Activated CD8-positive, alpha-beta memory T cell treated with anti-CD3 and anti-CD28 coated beads, Interleukin-2, amount 50 U/mL, for 1 hour (primary cell): Measurements from ENCODE around the gene CFAP47.
"Not testable (repeated sequence)": the region's sequence is repeated elsewhere in the genome, so short reads cannot be mapped to it uniquely, and the experiment has no call there.

Experiments used
- DNase-seq: peaks from one replicate; pipeline ENCODE4 v3.0.0-alpha.2; 2020; ENCODE audit errors: extremely low read depth

The CFAP47 gene

DNA sequence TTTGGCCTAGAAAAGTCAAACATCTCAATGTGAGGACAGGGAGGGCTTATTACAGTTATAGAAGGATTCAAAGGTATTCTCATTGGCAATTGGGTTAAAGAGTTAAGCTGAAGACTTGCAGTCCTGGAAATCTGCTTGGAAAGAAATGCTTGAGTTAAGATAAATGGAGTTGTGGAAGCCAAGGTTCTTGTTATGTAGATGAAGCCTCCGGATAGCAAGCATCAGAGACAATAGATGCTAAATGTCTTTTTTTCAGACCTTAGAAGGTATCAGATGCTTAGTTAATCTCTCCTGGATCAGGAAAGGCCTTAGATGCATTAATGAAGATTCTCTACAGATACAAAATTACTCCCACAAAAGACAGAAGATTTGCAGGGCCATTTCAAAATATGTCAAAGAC is 299.3 kb downstream of the CFAP47 start:
- no peak for DNase-seq

DNA sequence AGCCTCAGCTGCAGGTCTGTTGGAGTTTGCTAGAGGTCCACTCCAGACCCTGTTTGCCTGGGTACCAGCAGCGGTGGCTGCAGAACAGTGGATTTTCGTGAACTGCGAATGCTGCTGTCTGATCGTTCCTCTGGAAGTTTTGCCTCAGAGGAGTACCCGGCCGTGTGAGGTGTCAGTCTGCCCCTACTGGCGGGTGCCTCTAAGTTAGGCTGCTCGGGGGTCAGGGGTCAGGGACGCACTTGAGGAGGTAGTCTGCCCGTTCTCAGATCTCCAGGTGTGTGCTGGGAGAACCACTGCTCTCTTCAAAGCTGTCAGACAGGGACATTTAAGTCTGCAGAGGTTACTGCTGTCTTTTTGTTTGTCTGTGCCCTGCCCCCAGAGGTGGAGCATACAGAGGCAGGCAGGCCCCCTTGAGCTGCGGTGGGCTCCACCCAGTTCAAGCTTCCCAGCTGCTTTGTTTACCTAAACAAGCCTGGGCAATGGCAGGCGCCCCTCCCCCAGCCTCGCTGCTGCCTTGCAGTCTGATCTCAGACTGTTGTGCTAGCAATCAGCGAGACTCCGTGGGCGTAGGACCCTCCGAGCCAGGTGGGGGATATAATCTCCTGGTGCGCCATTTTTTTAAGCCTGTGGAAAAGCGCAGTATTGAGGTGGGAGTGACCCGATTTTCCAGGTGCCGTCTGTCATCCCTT is 315.4 kb downstream of the CFAP47 start:
- not testable (repeated sequence) for DNase-seq

DNA sequence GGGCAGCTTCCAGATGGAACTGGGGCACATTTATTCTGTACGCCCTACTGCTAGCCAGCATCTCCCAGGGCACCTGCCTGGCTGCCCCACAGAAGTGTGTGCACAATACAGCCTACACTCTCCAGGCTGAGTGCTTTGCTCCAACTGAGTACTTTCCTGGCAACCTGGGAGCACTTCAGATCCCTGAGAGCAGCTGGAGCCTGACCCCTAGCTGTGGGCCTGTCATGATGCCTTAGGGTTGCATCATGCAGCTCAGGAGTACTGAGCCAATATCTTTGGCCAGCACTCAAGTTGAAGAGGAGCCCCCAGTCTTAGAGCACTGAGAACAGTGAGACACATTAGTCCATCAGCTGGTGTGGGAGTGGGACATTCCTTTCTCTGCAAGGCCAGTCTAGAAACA is 321.9 kb downstream of the CFAP47 start:
- DNase-seq = no peak

DNA sequence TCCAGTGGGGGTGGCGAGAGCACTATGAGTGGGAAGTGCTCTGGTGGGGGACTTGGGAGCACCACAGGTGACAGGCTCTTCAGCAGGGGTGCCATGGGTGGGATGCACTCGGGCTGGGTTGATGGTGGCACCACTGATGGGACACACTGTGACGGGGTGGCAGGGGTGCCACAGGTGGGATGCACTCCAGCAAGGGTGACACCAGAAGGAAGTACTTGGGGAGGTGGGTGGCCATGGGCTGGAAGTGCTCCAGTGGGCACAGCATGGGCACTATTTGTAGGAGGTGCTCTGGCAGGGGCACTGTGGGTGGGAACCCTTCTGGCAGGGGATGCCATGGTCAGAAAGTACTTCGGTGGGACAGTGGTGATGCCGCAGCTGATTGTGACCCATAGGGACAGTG is 346.6 kb downstream of the CFAP47 start:
- no peak for DNase-seq

DNA sequence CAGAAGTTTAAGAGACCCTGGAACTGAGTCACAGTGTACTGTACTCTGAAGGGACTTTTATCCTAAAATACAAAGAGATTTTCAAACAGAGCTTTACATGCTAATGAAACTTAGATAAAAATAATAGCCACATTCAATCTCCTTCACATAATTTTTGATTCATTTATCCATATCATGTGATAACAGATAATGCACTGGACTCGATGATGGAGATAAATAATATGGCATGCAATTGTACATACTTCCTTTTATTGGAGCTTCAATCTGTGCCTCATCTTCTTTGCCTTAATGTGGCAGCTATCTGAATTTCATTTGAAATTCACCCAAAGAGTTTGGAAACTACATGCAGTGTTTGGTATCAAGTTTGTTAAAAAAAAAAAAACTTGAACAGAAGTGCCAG is 390.6 kb downstream of the CFAP47 start:
- no peak for DNase-seq

DNA sequence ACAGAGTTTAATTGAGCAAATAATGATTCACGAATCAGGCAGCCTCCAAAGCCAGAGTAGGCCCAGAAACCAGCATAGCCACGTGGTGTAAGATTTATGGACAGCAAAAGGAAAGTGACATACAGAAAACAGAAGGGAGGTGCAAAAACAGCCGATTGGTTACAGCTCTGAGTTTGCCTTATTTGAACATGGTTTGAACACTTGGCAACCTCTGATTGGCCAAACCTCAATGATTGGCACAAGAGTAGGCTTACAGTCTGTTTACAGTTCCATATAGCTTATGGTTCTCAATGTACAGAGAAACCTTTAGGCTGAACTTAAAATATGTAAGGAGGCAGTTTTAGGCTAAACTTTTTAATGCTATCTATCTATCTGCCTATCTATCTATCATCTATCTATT is 394.8 kb downstream of the CFAP47 start:
- no peak for DNase-seq

DNA sequence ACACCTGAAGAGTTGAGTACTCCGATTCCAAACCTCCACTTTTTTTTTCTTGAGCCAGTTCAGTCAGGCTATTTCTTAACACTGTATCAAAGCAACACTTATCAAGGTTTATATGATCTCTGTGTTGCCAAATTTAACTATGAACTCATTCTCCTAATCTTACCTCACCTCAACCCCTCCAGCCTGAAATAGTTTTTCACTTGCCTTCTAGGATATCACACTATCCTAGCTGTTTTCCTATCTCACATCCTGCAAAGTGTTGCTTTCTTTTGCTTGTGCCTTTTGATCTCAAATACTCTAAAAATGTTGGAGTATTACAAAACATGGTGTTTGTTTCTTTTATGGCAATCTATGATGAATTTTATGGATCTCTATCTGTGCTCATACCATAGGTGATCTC is 415.0 kb downstream of the CFAP47 start:
- no peak for DNase-seq

DNA sequence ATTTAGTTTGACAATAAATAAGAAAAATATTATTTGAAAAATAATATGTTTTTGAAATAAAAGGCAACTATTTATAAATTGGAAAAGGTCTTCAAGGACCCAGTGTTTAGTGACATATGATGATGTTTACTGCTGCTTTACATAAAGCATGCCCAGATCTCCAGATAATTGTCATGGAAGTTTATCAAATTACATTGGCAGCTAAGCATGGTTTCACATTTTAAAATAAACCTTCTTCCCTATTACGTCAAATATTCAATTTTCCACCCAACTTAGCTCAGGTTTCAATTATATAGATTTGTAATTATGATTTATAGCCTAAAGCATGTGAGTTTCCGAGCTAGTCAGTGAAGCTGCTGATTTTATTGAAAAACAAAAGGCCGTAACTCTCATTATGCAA is 417.2 kb downstream of the CFAP47 start:
- DNase-seq = no peak

DNA sequence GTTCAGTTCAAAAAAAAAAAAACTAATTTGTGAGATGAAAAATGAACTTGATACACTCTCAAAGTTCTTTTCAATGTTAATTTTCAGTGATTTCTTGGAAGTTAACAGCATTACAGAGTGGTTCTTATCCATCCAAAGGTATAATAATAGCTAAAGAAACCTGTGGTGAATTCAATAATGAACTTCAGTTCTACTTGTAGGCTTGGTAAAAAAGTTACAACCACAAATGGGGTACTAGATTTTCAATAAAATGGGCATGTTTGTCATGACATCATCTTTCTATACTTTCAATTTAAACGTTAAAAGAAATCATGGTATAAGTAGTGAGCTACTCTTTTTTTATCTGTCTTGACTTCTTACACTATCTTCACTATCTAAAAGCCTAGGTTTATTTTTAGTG is 424.8 kb downstream of the CFAP47 start:
- no peak for DNase-seq

DNA sequence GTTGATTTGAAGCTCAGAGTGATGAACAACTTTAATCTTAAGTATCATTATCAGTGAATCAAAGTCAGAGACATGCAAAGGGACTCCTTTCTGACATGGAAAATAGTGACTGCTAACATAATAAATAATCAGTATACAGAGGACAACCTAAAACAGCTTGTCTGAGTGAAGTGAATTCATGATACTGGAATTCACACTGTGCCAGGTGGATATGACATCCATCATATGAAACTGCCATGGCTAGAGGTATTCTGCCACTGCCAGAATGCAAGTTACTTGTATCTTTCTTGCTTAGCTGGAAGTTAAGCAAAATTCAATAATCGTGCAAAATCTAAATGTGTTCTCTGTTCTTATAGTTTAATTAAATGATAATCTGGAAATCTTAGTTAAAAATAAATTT is 429.0 kb downstream of the CFAP47 start:
- DNase-seq = no peak

DNA sequence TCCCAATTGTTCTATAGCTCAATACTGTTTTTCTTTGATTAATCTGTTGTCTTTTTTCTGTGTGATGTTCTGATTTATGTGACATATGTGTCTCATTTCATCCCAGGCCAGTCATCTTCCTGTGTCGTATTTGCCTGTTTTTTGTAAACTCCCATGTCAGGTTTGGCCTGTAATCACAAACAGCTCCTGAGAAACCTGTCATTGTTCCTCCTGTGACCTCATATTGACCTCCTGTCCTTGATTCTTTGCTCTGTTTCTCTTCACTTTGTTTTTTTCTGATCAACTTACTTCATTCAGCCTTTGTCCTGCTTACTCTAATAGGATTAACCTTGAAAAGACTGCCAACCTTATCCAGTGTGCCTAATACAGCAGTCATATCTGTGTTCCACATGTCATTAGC is 438.3 kb downstream of the CFAP47 start:
- DNase-seq = no peak

DNA sequence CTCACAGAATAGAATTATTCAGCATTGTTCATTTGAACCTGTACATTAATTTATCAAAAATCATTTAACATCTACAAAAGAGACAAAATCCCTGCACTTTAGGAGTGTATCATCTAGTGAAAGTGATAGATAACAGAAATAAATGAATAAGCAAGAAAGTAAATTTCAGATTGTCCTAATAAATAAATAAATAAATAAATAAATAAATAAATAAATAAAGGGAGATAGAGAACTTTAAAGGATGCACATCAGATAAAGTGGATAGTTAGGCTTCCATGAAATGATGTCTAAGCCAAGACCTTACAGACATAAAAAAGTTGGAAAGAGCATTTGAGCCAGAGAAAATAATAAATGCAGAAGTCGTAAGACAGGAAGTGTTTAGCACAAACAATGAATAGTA is 444.7 kb downstream of the CFAP47 start:
- DNase-seq = no peak

DNA sequence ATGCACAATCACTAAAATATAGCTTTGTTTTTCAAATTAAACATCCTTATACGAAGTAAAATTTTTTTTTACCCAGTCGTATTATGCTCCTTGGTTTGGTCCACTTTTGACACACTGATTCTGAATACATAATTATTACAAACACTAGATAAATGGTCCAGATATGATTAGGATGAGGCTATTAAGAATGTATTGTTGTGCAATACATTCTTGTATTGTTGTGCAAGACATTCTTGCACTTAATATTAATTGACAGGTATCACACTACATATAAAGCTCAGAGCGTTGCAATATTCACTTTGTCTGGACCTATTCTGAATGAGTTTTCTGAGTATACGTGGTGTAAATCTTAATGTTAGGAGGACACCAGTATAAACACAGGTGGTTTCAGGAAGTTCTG is 464.0 kb downstream of the CFAP47 start:
- DNase-seq = no peak

DNA sequence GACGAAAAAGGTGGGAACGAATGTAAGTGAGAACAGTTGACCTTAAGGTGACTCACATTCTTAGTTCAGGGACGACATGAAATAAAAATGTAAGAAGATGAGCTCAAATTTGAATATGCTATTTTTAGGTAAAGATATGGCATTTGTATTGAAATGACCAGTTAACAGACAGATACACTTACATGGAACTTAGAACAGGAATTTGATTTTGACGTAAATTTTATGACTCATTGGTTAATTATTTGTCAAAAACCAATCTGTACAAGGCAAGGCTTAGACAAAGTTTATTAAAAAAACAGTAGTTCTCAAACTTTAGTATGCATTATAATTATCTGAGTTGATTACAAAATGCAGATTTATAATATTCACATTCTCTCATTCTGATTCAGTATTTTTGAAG is 469.4 kb downstream of the CFAP47 start:
- DNase-seq = no peak

DNA sequence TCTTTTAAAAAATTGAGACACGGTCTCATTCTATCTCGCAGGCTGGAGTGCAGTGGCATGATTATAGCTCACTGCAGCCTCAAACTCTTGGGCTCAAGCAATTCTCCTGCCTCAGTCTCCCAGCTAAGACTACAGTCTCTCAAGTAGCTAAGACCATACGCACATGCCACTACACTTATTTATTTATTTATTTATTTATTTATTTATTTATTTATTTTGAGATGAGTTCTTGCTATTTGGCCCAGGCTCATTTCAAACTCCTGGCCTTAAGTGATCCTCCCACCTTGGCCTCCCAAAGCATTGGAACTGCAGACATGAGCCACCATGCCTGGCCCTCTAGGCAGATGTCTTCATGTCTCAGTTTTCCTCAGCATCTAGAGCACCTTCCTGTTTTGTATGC is 482.2 kb downstream of the CFAP47 start:
- no peak for DNase-seq

DNA sequence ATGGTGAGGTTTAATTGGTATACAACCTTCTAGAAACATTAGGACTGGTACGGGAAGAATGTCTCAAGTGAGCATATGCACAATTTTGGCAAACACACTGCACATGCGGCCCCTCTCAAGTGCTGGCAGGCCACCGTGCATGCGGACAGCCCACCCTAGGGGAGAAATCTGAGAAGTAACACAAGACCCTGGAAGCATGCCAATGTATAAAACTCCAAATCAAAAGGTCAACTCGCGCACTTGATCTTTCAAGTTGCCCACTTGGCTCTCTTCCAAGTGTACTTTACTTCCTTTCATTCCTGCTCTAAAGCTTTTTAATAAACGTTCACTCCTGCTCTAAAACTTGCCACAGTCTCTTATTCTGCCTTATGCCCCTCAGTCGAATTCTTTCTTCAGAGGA is 488.3 kb downstream of the CFAP47 start:
- DNase-seq = no peak

DNA sequence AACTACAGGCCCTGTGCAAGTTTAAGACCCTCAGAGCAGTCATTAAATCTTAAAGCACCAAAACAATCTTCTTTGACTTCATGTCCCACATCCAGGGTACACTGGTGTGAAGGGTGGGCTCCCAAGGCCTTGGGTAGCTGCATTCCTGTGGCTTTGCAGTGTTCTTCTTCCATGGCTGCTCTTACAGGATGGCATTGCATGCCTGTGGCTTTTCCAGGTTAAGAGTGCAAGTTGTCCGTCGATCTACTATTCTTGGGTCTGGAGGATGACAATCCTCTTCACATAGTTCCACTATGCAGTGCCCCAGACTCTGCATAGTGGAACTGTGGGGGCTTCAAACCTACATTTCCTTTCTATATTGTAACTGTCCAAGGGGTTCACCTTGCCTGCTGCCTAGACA is 494.5 kb downstream of the CFAP47 start:
- DNase-seq = no peak

DNA sequence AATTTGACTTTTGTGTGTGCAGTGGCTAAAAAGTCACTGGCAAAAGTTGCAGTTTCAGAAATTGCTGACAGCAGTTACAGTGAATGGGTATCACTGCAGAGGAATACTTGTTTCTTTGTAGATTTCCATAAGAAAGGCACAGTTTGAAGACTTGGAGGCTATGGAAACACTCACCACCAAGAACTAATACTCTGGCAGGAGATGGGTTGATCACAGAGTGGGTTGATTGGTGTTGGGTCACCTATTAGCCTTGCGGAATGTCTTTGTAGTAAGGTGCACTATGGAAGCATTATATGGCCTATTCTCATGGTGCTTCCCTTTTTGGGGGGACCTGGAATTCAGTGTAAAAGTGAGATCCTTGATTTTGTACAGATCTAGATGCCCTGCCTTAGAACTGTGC is 502.8 kb downstream of the CFAP47 start:
- DNase-seq = no peak

DNA sequence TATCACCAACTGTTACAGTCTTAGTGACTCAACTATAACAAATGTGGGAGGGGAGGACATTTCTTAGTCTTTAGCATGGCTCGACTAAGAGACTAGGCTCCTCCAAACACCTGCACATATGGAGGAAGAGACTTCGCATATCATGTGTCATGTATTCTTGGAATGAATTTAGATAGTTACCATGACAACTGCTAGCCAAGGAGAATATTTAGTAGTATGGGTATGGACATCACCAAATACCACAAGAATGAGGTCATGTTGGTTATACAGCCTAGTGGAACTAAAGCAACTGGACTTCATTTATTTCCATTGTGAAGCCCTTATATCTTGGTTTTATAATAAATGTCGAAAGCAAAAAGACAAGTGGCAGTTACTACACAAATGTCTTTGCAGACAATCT is 512.3 kb downstream of the CFAP47 start:
- DNase-seq = no peak

DNA sequence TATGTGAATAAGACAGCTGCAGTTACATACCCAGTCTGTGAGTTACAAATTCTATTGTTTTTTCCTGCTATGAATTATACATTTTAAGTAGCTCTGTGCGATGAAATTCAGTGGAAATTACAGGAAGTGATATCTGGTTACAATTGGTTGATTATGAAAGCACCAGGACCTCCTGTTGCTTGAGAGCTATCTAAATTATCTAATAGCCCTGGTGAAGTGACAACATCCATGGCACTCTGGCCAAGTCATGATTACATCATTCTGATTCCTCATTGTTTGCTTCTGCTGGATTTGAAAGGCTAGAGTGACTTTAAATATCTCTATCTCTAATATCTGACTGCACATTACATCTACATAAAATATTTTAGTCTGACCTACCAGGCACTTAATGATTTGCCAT is 515.0 kb downstream of the CFAP47 start:
- no peak for DNase-seq
